DOHH2 (cell line): ENCODE data around the gene SLC8A1.

Experiments used
- H3F3A ChIP-seq: fragments of 200-600 bp; sonication (generic), shearing (Covaris generic); 2 replicates; pipeline ENCODE4 v1.6.0; 2016; ENCODE audit warnings: antibody characterized with exemption, mild to moderate bottlenecking; ENCODE audit not compliant: control insufficient read depth, insufficient read depth
- H3K27ac ChIP-seq: fragments of 200-600 bp; sonication (generic); 2 replicates; pipeline ENCODE4 v1.5.1; 2014; ENCODE audit warnings: low read depth, mild to moderate bottlenecking, low read length, moderate library complexity
- H3K27me3 ChIP-seq: fragments of 200-600 bp; sonication (generic); 2 replicates; pipeline ENCODE4 v1.6.1; 2014; ENCODE audit warnings: mild to moderate bottlenecking, low read length, mixed read lengths; ENCODE audit not compliant: control insufficient read depth
- H3K36me3 ChIP-seq: fragments of 200-600 bp; sonication (generic); 2 replicates; pipeline ENCODE4 v1.6.1; 2014; ENCODE audit warnings: mild to moderate bottlenecking, low read length, moderate library complexity, mixed read lengths; ENCODE audit not compliant: control insufficient read depth
- H3K4me1 ChIP-seq: fragments of 200-600 bp; sonication (generic); 2 replicates; pipeline ENCODE4 v1.6.1; 2014; ENCODE audit warnings: mild to moderate bottlenecking, low read length, mixed read lengths; ENCODE audit not compliant: control insufficient read depth
- H3K4me2 ChIP-seq: fragments of 200-600 bp; sonication (generic); 2 replicates; pipeline ENCODE4 v1.6.0; 2014; ENCODE audit warnings: mild to moderate bottlenecking, low read length, moderate library complexity
- H3K4me3 ChIP-seq: fragments of 200-600 bp; sonication (generic); 2 replicates; pipeline ENCODE4 v1.5.1; 2014; ENCODE audit warnings: mild to moderate bottlenecking, low read length, mixed read lengths
- H3K79me2 ChIP-seq: fragments of 200-600 bp; sonication (generic); 2 replicates; pipeline ENCODE4 v1.6.1; 2014; ENCODE audit warnings: mild to moderate bottlenecking, low read length, mixed read lengths; ENCODE audit not compliant: control insufficient read depth
- H3K9me2 ChIP-seq: fragments of 200-600 bp; sonication (generic); replicated peaks from 2 replicates; pipeline ENCODE4 v1.6.1; 2014; ENCODE audit warnings: mild to moderate bottlenecking, low read length, mixed read lengths; ENCODE audit not compliant: control insufficient read depth
- H3K9me3 ChIP-seq: fragments of 200-600 bp; sonication (generic); 2 replicates; pipeline ENCODE4 v1.6.1; 2014; ENCODE audit warnings: antibody characterized with exemption, low read length, mixed read lengths; ENCODE audit not compliant: control insufficient read depth, insufficient read depth
- H4K20me1 ChIP-seq: fragments of 200-600 bp; sonication (generic); 2 replicates; pipeline ENCODE4 v1.6.0; 2014; ENCODE audit warnings: low read depth, mild to moderate bottlenecking, antibody characterized with exemption, low read length, moderate library complexity; ENCODE audit not compliant: control insufficient read depth, insufficient read depth
- EZH2phosphoT487 ChIP-seq: fragments of 200-600 bp; sonication (generic); IDR thresholded peaks from 2 replicates; pipeline ENCODE4 v1.6.1; 2017; ENCODE audit warnings: borderline replicate concordance, mild to moderate bottlenecking, antibody characterized with exemption, low read length, moderate library complexity, mixed read lengths
- TF ChIP-seq, protein P1 (sequence below): fragments of 200-600 bp; sonication (generic); IDR thresholded peaks from one replicate; pipeline ENCODE4 v1.5.1; 2014; ENCODE audit warnings: antibody characterized with exemption, mild to moderate bottlenecking, low read depth, low read length; ENCODE audit not compliant: poor library complexity, severe bottlenecking

SLC8A1 gene

DNA sequence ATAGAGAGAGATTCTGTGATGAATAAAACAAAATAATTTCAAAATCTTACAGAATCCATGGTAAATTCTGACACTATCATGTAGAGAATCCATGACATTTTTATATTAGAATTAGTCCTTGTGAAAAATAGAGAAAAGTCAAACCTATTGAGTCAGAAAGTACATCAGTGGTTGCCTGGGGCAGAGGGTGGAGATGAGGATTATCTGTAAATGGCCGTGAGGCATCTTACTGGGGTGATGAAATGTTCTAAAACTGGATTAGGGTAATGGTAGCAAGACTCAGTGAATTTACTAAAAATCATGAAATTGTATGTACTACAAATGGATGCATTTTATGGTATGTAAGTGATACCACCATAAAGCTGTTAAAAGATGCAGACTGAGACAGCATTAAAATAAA is 323.1 kb downstream of the SLC8A1 start:
- TF ChIP-seq EZH2phosphoT487 = no peak
- TF ChIP-seq, protein P1, sequence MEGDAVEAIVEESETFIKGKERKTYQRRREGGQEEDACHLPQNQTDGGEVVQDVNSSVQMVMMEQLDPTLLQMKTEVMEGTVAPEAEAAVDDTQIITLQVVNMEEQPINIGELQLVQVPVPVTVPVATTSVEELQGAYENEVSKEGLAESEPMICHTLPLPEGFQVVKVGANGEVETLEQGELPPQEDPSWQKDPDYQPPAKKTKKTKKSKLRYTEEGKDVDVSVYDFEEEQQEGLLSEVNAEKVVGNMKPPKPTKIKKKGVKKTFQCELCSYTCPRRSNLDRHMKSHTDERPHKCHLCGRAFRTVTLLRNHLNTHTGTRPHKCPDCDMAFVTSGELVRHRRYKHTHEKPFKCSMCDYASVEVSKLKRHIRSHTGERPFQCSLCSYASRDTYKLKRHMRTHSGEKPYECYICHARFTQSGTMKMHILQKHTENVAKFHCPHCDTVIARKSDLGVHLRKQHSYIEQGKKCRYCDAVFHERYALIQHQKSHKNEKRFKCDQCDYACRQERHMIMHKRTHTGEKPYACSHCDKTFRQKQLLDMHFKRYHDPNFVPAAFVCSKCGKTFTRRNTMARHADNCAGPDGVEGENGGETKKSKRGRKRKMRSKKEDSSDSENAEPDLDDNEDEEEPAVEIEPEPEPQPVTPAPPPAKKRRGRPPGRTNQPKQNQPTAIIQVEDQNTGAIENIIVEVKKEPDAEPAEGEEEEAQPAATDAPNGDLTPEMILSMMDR = no peak
- no peaks in the 10 kb centered on the region for H3K36me3 ChIP-seq
- H3K4me2 ChIP-seq = no peak overlapping the region
- no peaks in the 10 kb centered on the region for H3K9me2 ChIP-seq
- H3K27me3 ChIP-seq = no peaks in the 10 kb centered on the region
- H3K4me3 ChIP-seq = no peak overlapping the region
- H3K9me3 ChIP-seq = no peaks in the 10 kb centered on the region
- no peaks in the 10 kb centered on the region for H4K20me1 ChIP-seq
- H3K4me1 ChIP-seq = no peaks in the 10 kb centered on the region
- H3K79me2 ChIP-seq = no peaks in the 10 kb centered on the region
- H3K27ac ChIP-seq = no peak overlapping the region
- H3F3A ChIP-seq = no peaks in the 10 kb centered on the region

DNA sequence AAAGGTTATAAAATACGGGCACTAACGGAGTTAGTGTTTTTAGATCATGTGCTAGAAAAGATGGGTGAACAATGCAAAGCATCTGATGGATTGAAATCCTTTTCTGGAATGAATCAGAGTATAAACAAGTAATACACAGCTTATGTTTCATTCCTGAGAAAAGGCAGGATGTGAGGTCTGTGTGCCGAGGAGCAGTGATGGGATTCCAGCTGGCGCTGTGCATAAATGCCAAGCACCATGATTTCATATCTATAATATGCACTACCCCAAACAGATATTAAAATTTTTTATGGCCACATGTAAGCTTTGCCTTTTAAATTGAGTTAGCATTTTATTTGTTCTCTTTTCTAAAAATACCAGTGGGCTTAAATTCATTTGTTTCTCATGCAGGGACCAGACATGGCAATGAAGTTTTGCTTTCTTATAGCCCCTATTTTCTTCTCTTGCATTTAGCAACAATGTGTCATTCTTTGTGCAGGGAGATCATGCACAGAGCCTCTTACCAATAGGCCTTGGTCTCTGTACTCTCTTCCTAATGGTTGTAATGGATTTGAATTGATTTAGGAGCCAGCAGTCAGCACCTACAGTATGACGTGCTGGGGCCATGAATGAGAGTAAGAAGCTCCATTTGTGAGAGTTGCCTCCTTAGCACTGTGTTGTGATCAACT is 323.9 kb downstream of the SLC8A1 start:
- Histone ChIP-seq H3K9me2 (no peaks in the 10 kb centered on the region), H3K9me3 (no peaks in the 10 kb centered on the region), H3K79me2 (no peaks in the 10 kb centered on the region), H3K4me2 (no peak overlapping the region), H3K27ac (no peak overlapping the region), H4K20me1 (no peaks in the 10 kb centered on the region), H3K4me1 (no peaks in the 10 kb centered on the region), H3F3A (no peaks in the 10 kb centered on the region), H3K4me3 (no peak overlapping the region), H3K36me3 (no peaks in the 10 kb centered on the region), H3K27me3 (no peaks in the 10 kb centered on the region)
- TF ChIP-seq, protein P1 = no peak
- no peak for TF ChIP-seq EZH2phosphoT487

DNA sequence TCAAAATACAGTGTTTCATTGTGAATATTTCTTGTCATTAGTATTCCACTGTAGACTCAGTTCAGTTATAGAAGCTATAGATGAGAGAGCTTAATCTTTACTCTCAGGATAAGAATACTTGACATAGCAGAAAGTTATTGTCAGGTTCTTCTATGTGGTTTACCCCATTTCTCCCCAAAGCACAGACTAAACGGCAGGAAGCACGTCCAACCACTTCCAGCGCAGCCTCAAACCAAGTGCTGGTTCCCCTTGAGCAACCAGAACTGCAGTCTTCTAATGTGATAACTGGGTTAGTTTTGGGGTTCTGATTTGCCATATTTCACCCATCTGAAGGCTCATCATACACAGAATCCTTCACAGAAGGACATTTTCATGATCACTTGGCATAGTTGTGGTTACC is 324.7 kb downstream of the SLC8A1 start:
- Histone ChIP-seq H3K9me3 (no peaks in the 10 kb centered on the region), H4K20me1 (no peaks in the 10 kb centered on the region), H3K27me3 (no peaks in the 10 kb centered on the region), H3F3A (no peaks in the 10 kb centered on the region), H3K79me2 (no peaks in the 10 kb centered on the region), H3K9me2 (no peaks in the 10 kb centered on the region), H3K4me2 (no peak overlapping the region), H3K27ac (no peak overlapping the region), H3K4me3 (no peak overlapping the region), H3K36me3 (no peaks in the 10 kb centered on the region), H3K4me1 (no peaks in the 10 kb centered on the region)
- no peak for TF ChIP-seq EZH2phosphoT487

DNA sequence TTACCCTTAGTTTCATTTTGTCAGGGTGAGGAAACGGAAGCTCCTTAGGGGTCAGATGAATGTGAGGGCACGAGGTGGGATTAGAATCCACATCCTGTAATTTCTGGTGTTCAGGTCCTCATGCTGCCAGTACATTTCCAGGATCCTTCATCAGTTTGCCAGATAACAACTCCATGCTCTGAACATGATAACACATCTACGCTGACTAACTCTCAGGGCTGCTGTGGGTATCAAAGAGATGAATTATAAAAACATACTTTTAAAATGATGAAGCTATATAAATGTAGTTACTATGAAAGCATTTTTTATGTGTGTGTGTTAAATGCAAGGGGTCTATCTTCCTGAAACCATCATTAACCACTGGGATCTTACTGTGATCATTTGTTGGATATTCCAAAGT is 325.9 kb downstream of the SLC8A1 start:
- H3K4me3 ChIP-seq = no peak overlapping the region
- H3K4me1 ChIP-seq = no peaks in the 10 kb centered on the region
- no peaks in the 10 kb centered on the region for H3K79me2 ChIP-seq
- no peaks in the 10 kb centered on the region for H3F3A ChIP-seq
- no peak overlapping the region for H3K4me2 ChIP-seq
- no peaks in the 10 kb centered on the region for H3K27me3 ChIP-seq
- no peak overlapping the region for H3K27ac ChIP-seq
- TF ChIP-seq EZH2phosphoT487 = no peak
- TF ChIP-seq, protein P1 = no peak
- H3K9me2 ChIP-seq = no peaks in the 10 kb centered on the region
- no peaks in the 10 kb centered on the region for H4K20me1 ChIP-seq
- H3K9me3 ChIP-seq = no peaks in the 10 kb centered on the region
- no peaks in the 10 kb centered on the region for H3K36me3 ChIP-seq
